RCC 7860 (cell line): ENCODE results near the gene SPG11.
"Not testable (repeated sequence)": the region's sequence is repeated elsewhere in the genome, so short reads cannot be mapped to it uniquely, and the experiment has no call there.

Experiments
- DNase-seq: peaks from one replicate; pipeline ENCODE4 v3.0.0-alpha.2; 2015; ENCODE audit warnings: low spot score
- FAIRE-seq: peaks from 2 replicates; lab custom pipeline; 2012; peaks lifted over from hg19 to GRCh38; lab: Jason Lieb, UNC

SPG11 gene, protein sequence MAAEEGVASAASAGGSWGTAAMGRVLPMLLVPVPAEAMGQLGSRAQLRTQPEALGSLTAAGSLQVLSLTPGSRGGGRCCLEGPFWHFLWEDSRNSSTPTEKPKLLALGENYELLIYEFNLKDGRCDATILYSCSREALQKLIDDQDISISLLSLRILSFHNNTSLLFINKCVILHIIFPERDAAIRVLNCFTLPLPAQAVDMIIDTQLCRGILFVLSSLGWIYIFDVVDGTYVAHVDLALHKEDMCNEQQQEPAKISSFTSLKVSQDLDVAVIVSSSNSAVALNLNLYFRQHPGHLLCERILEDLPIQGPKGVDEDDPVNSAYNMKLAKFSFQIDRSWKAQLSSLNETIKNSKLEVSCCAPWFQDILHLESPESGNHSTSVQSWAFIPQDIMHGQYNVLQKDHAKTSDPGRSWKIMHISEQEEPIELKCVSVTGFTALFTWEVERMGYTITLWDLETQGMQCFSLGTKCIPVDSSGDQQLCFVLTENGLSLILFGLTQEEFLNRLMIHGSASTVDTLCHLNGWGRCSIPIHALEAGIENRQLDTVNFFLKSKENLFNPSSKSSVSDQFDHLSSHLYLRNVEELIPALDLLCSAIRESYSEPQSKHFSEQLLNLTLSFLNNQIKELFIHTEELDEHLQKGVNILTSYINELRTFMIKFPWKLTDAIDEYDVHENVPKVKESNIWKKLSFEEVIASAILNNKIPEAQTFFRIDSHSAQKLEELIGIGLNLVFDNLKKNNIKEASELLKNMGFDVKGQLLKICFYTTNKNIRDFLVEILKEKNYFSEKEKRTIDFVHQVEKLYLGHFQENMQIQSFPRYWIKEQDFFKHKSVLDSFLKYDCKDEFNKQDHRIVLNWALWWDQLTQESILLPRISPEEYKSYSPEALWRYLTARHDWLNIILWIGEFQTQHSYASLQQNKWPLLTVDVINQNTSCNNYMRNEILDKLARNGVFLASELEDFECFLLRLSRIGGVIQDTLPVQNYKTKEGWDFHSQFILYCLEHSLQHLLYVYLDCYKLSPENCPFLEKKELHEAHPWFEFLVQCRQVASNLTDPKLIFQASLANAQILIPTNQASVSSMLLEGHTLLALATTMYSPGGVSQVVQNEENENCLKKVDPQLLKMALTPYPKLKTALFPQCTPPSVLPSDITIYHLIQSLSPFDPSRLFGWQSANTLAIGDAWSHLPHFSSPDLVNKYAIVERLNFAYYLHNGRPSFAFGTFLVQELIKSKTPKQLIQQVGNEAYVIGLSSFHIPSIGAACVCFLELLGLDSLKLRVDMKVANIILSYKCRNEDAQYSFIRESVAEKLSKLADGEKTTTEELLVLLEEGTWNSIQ (N-terminal part only)

DNA sequence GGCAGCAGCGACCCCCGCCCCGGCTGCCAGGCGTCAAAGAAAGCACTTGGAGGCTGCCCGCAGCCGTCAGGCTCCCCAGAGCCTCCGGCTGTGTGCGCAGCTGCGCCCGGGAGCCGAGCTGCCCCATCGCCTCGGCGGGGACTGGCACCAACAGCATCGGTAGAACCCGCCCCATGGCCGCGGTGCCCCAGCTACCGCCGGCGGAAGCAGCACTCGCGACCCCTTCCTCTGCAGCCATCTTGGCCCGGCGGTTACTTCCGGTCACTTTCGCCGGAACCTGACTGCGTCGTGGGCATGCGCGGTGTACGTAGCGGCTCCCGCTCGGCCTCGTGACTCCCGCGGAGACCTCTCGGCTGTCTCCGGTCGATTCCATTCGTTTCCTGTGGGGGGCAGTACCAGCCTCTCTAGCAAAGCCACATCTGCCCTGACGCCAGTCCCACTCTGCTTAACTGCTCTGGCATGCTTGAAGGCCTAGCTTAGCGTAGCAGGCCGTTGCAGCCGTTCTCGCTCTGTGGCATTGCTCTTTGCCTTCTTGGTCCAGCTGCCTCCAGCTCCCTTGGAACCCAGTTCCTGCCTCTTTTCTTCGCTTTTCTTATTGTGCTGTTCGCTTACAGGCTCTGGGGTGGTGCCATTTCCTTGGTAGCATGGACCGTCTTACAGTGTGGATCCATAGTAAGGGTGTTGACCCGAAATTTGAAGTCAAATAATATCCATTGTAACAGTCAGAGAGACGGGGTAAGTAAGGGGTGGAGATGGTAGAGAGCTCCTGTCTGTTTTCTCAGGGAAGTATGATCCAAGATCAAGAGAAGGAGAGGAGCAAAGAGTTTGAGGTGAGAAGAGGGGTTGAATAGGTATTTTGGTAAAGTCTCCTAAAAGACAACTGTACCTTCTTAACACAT lies at the start of gene SPG11:
Gene SPG11 (minus strand): TSS at position 253 of the 899 bp plus-strand sequence. CDS start 15 bp downstream, at position 238.
- DNase-seq: peak; percentile 94
- FAIRE-seq: peak; percentile 71

DNA sequence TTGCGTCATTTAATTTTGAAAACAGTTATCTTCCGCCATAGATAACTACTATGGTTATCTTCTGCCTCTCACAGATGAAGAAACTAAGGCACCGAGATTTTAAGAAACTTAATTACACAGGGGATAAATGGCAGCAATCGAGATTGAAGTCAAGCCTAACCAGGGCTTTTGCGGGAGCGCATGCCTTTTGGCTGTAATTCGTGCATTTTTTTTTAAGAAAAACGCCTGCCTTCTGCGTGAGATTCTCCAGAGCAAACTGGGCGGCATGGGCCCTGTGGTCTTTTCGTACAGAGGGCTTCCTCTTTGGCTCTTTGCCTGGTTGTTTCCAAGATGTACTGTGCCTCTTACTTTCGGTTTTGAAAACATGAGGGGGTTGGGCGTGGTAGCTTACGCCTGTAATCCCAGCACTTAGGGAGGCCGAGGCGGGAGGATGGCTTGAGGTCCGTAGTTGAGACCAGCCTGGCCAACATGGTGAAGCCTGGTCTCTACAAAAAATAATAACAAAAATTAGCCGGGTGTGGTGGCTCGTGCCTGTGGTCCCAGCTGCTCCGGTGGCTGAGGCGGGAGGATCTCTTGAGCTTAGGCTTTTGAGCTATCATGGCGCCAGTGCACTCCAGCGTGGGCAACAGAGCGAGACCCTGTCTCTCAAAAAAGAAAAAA lies 49.0 kb upstream of the SPG11 start:
- peak; percentile 76 for DNase-seq
- peak; percentile 10 for FAIRE-seq

DNA sequence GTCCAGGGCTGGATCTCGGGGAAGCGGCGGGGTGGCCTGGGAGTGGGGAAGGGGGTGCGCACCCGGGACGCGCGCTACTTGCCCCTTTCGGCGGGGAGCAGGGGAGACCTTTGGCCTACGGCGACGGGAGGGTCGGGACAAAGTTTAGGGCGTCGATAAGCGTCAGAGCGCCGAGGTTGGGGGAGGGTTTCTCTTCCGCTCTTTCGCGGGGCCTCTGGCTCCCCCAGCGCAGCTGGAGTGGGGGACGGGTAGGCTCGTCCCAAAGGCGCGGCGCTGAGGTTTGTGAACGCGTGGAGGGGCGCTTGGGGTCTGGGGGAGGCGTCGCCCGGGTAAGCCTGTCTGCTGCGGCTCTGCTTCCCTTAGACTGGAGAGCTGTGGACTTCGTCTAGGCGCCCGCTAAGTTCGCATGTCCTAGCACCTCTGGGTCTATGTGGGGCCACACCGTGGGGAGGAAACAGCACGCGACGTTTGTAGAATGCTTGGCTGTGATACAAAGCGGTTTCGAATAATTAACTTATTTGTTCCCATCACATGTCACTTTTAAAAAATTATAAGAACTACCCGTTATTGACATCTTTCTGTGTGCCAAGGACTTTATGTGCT lies 48.4 kb upstream of the SPG11 start:
- FAIRE-seq (no peak), DNase-seq (peak; percentile 17)

DNA sequence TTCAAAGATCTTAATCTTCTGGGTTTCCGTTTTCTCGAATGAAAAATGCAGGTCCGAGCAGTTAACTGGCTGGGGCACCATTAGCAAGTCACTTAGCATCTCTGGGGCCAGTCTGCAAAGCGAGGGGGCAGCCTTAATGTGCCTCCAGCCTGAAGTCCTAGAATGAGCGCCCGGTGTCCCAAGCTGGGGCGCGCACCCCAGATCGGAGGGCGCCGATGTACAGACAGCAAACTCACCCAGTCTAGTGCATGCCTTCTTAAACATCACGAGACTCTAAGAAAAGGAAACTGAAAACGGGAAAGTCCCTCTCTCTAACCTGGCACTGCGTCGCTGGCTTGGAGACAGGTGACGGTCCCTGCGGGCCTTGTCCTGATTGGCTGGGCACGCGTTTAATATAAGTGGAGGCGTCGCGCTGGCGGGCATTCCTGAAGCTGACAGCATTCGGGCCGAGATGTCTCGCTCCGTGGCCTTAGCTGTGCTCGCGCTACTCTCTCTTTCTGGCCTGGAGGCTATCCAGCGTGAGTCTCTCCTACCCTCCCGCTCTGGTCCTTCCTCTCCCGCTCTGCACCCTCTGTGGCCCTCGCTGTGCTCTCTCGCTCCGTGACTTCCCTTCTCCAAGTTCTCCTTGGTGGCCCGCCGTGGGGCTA lies 47.8 kb upstream of the SPG11 start, which contains the start of the genes B2M and PATL2:
Gene B2M (plus strand): TSS at position 422 of the 647 bp plus-strand sequence. CDS start 30 bp downstream, at position 452.
Gene PATL2 (minus strand): TSS at position 228 of the 647 bp plus-strand sequence. CDS start 34,833 bp downstream, outside the sequence.
- FAIRE-seq: peak; percentile 80
- DNase-seq: peak; percentile 93

DNA sequence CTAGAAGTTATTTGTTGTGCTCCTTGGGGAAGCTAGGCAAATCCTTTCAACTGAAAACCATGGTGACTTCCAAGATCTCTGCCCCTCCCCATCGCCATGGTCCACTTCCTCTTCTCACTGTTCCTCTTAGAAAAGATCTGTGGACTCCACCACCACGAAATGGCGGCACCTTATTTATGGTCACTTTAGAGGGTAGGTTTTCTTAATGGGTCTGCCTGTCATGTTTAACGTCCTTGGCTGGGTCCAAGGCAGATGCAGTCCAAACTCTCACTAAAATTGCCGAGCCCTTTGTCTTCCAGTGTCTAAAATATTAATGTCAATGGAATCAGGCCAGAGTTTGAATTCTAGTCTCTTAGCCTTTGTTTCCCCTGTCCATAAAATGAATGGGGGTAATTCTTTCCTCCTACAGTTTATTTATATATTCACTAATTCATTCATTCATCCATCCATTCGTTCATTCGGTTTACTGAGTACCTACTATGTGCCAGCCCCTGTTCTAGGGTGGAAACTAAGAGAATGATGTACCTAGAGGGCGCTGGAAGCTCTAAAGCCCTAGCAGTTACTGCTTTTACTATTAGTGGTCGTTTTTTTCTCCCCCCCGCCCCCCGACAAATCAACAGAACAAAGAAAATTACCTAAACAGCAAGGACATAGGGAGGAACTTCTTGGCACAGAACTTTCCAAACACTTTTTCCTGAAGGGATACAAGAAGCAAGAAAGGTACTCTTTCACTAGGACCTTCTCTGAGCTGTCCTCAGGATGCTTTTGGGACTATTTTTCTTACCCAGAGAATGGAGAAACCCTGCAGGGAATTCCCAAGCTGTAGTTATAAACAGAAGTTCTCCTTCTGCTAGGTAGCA lies 47.0 kb upstream of the SPG11 start:
- no peak for FAIRE-seq
- DNase-seq: peak; percentile 11

DNA sequence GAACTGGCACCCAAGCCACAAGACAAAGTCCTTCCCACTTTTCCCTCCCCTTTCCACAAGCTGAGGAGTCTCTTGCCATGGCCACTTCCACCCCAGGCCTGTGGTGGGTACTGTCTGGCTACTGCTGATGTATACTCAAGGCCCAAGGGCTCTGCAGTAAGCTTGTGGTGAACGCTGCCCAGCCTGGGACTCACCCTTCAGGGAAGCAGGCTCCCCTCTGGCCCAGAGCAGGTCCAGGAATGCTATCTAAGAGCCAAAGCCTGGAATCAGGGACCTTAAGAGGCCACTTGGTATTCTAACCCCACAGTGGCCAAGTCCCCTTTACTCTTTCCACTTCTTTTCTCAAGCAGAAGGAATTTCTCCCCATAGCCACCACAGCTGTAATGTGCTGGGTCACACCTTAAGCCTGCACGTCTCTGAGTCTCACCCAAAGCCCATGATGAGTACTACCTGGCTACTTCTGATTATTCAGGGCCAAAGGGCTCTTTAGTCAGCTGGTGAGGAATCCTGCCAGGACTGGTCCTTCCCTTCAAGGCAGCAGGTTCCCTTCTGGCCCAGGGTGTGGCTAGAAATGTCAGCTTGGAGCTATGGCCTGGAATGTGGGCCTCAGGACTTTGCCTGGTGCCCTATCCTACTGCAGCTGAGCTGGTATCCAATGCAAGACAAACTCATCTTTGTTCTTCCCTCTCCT lies 43.6 kb upstream of the SPG11 start:
- FAIRE-seq: no peak
- no peak for DNase-seq

DNA sequence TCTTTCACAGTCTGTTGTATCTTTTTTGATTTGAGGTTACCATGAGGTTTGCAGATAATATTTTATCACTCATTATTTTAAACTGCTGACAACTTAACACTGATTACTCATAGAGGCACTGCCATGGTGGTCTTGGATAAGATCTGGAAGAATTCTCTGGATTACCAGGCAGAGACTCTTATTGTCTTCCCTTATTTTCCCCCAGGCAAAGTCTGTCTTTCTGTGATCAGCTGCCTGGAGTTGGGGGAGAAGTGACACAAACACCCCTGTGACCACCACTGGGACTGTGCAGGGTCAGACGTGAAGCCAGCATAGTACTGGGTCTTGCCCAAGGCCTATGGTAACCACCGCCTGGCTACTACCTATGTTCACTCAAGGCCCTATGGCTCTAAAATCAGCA lies 42.9 kb upstream of the SPG11 start:
- no peak for FAIRE-seq

DNA sequence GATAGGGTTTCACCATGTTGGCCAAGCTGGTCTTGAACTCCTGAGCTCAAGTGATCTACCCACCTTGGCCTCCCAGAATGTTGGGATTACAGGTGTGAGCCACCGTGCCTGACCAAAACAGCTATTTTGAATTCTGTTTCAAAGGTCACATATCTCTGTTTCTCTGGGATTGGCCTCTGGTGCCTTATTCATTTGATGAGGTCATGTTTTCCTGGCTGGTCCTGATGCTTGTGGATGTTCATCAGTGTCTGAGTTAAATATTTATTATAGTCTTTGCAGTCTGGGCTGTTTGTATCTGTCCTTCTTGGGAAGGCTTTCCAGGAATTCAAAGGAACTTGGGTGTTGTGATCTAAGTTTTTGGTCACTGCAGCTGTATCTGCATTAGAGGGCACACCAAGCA lies 42.5 kb upstream of the SPG11 start:
- FAIRE-seq: no peak
- no peak for DNase-seq

More for the DNA sequence above, 42.9 kb upstream of the SPG11 start:
- DNase-seq: no peak

DNA sequence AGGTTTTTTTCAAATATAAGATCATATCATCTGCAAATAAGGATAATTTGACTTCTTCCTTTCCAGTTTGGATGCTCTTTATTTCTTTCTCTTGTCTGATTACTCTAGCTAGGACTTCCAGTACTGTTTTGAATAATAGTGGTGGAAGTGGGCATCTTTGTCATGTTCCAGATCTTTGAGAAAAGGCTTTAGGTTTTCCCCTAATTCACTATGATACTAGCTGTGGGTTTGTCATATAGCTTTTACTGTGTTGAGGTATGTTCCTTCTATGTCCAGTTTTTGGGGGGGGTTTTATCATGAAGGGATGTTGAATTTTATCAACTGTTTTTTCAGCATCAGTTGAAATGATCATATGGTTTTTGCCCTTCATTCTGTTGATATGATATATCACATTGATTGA lies 37.2 kb upstream of the SPG11 start:
- not testable (repeated sequence) for FAIRE-seq, DNase-seq

DNA sequence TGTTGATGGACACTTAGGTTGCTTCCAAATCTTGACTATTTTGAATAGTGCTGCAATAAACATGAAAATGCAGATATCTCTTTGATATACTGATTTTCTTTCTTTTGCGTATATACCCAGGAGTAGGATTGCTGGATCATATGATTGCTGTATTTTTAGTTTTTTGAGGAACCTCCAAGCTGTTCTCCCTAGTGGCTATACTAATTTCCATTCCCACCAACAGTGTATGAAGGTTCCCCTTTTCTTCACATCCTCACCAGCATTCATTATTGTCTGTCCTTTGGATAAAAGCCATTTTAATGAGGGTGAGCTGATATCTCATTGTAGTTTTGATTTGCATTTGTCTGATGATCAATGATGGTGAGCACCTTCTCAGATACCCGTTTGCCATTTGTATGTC lies 35.2 kb upstream of the SPG11 start:
- no peak for DNase-seq
- no peak for FAIRE-seq

DNA sequence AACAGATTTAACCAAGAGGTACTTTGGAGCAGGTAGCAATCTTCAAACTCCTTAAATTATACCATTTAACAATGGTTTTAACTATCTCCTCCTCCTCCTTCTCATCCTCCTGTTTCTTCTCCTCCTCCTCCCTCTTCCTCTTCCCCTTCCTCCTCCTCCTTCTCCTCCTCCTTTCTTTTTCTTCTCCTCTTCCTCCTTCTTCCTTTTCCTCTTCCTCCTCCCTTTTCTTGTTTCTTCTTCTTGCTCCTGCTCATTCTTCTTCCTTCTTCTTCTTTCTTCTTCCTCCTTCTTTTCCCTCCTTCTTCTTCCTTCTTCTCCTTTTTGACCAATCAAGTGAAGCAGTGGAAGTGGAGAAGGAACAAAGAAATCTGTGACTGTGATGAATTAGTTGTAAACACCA lies 33.6 kb upstream of the SPG11 start:
- no peak for DNase-seq
- FAIRE-seq: no peak

DNA sequence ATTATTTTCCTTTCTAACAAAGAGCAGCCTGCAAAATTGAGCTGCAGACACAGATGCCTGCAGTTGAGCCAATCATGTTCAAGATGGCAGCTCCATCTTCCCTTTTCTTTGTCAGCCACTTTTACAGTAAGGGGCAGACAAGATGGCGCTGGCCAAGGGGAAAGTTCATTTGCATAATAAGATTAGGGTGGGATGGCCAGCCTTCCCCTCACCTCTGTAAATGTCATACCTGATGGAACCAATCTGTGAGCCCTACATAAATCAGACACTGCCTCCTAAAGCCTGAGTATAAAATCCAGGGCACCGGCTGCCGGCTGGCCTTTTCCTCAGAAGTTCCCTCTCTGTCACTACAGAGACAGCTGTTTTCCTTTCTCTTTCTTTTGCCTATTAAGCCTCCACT lies 31.8 kb upstream of the SPG11 start:
- DNase-seq: no peak
- no peak for FAIRE-seq

DNA sequence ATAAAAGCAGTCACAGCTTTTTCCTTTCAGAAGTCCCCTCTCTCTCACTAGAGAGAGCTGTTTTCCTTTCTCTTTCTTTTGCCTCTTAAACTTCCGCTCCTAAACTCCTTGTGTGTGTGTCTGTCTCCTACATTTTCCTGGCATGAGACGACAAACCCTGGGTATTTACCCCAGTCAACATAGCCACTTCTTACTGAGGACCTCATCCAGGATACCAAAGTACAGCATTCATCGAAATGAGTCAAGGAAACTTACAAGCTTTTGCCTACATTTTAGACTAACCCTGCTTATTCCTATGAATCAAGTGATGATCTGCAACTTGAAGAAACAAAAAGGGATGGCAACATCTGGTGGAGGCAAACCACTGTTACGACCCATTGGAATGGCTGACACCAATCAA lies 31.0 kb upstream of the SPG11 start:
- FAIRE-seq: no peak

DNA sequence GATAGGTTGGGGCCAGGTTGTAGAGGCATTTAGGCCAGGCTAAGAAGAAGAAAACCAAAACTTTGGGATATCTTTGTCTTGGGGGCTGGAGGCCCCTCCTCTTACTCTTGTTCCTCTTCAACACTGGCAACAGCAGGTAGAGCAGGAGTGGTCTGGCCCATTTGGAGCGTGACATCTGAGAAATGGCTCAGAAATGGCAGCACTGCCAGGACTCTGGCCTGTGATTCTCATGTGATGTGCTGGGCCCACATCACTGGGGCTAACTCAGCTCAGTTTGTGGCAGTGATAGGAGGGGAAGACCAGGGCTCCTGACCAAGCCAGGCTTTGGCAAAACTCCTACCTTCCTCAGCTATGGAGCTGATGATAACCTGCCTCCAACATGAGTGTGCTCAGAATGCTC lies 29.2 kb upstream of the SPG11 start:
- DNase-seq (no peak), FAIRE-seq (no peak)

More for the DNA sequence above, 31.0 kb upstream of the SPG11 start:
- no peak for DNase-seq

DNA sequence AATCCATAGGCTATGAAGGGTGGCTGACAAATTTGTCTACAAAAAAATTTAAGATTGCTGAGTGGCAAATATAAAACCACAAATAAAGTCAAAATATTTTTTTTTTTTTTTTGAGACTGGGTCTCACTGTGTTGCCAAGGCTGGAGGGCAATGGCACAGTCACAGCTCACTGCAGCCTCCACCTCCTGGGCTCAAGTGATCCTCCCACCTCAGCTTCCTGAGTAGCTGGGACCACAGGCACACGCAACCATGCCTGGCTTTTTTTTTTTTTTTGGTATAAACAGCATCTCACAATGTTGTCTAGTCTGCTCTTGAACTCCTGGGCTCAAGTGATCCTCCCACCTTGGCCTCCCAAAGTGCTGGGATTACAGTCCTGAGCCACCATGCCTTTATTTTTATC lies 26.8 kb upstream of the SPG11 start:
- not testable (repeated sequence) for FAIRE-seq, DNase-seq

DNA sequence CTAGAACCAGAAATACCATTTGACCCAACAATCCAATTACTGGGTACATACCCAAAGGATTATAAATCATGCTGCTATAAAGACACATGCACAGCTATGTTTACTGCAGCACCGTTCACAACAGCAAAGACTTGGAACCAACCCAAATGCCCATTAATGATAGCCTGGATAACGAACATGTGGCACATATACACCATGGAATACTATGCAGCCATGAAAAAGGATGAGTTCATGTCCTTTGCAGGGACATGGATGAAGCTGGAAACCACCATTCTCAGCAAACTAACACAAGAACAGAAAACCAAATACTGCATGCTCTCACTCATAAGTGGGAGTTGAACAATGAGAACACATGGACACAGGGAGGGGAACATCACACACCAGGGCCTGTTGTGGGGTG lies 25.9 kb upstream of the SPG11 start:
- DNase-seq, FAIRE-seq: not testable (repeated sequence)
